GM21619 (cell line): Measurements from ENCODE around the gene PHF23.

Experiments used
- ATAC-seq: cut with Tn5 transposase; IDR thresholded peaks from one replicate; pipeline ENCODE4 v1.9.1; 2021; ENCODE audit not compliant: unreplicated experiment

PHF23 gene

GRCh38 chr17:7207120-7208001 is 31.9 kb downstream of the PHF23 start:
- no peak for ATAC-seq

GRCh38 chr17:7205561-7205960 is 33.7 kb downstream of the PHF23 start:
- no peak for ATAC-seq

- peak; percentile 87 for ATAC-seq
Observed at GRCh38 chr17:7204828-7205461, 34.3 kb downstream of the PHF23 start.

- no peak for ATAC-seq
Observed at GRCh38 chr17:7204336-7204735, 34.9 kb downstream of the PHF23 start.

GRCh38 chr17:7203391-7203790 is 35.9 kb downstream of the PHF23 start:
- ATAC-seq: no peak

GRCh38 chr17:7196651-7197401 is 42.4 kb downstream of the PHF23 start:
- no peak for ATAC-seq

- ATAC-seq: no peak
Observed at GRCh38 chr17:7195971-7196370, 43.3 kb downstream of the PHF23 start.

- ATAC-seq: no peak
Observed at GRCh38 chr17:7192271-7192937, 46.9 kb downstream of the PHF23 start.

- ATAC-seq: no peak
Observed at GRCh38 chr17:7191571-7192270, 47.5 kb downstream of the PHF23 start.

- no peak for ATAC-seq
Observed at GRCh38 chr17:7191069-7191468, 48.2 kb downstream of the PHF23 start.

GRCh38 chr17:7190276-7190917 is 48.9 kb downstream of the PHF23 start:
- no peak for ATAC-seq

- ATAC-seq: no peak
Observed at GRCh38 chr17:7186241-7186640, 53.0 kb downstream of the PHF23 start.
